Stimulated activated CD4-positive, alpha-beta T cell treated with anti-CD3 and anti-CD28 coated beads, Interleukin-2, amount 100 ng/mL, for 24 hours (primary cell): Measurements from ENCODE around the gene CGB2.

Experiments used
- DNase-seq, 2 donors: peaks; one replicate each; pipeline ENCODE4 v3.0.0-alpha.2; 2020

CGB2 gene

DNA sequence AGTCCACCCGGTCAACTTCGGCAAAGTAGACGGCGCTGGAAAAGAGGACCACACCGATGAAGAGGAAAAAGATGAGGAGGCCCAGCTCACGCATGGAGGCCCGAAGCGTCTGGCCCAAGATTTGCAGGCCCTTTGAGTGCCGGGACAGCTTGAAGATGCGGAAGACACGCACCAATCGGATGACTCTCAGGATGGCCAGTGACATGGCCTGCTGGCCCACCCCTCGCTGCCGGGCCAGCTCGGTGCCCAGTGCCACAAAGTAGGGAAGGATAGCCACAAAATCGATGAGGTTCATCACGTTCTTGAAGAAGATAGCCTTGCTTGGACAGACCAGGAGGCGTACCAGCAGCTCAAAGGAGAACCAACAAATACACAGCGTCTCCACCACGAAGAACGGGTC lies 38.7 kb downstream of the CGB2 start:
- DNase-seq: no peak

DNA sequence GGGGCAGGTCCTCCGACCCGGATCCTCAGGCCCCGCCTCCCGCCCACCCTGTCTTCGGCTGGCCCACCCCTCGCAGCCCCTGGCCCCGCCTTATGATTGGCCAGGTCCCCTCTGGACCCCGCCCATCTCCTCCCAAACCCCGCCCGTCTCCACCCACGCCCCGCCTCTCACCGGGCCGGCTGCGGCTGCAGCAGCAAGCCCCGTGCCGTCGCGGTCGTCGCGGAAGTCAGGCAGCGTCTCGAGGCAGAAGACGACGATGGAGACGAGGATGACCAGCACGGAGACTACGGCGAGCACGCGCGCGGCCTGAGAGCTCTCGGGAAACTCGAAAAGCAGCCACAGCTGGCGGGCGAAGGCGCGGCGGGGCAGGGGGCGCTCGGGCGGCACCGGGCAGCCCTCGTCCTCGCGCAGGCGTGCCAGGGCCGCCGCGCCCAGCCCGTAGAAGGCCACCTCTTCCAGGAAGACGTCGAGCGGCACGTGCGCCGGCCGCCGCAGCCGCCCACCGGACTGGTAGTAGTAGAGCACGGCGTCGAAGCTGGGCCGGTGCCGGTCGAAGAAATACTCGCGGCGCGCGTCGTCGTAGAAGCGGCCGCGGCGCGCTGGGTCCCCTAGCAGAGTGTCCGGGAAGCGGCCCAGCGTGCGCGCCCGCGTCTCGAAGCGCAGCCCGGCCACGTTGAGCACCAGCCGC lies 40.3 kb downstream of the CGB2 start:
- peak in 1 of 2 donors; percentile 42 for DNase-seq

DNA sequence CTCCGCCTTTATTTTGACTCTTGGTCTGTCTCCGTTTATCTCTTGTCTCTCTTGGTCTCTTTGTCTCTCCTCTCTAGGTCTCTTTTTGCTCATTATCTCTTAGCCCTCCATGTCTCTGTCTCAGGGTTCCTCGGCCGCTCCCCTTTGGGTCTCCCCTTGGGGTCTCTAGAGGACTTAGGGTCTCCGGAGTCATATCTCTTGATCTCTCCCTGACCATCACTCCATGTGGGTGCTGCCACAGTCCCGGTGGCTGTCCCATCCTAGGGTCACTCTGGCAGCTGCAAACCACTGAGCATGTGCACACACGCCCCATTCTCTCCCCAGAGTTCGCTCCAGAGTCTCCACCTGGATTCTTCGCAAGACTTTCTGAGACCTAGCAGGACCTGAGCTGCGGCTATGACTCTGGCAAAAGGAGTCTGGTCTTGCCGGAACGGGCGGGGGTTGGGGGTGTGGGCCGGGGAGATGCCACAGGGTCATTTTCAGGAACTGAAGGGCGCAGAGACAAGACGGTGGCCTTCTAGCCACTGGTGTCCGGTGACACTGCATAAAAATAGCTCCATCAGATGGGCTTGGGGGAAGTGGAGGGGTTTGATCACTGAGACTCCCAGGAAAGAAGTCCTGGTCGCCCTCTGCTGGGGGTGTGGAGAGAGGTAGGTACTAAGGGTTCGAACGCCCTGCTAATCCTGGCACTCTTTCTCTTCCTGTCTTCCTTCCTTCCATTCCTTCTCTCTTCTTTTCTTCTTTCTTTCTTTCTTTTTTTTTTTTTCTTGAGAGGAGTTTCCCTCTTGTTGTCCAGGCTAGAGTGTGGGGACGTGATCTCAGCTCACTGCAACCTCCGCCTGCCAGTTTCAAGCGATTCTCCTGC lies 42.1 kb downstream of the CGB2 start:
- DNase-seq: no peak

DNA sequence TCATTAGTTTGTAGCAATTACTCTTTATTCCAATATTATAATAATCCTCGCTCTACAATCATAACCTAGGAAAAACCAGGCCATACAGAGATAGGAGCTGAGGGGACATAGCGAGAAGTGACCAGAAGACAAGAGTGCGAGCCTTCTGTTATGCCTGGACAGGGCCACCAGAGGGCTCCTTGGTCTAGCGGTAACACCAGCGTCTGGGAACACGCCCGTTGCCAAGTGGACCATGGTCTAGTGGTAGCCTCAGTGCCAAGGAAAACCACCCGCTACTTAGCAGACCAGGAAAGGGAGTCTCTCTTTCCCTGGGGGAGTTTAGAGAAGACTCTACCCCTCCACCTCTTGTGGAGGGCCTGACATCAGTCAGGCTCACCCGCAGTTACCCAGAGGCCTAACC lies 43.2 kb downstream of the CGB2 start:
- peak in 1 of 2 donors; percentile 24 for DNase-seq

DNA sequence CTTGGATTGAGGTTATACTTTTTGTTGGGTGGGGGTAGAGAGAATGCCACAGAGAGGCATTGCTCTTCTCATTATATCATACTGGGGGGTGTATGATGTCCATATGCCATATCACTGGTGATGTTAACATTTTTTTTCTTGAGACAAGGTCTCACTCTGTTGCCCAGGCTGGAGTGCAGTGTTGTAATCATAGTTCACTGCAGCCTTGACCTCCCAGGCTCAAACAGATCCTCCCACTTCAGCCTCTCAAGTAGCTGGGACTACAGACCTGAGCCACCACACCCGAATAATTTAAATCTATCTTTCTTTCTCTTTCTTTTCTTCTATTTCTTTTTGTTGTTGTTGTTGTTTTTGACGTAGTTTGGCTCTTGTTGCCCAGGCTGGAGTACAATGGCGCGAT lies 48.7 kb downstream of the CGB2 start:
- no peak for DNase-seq

DNA sequence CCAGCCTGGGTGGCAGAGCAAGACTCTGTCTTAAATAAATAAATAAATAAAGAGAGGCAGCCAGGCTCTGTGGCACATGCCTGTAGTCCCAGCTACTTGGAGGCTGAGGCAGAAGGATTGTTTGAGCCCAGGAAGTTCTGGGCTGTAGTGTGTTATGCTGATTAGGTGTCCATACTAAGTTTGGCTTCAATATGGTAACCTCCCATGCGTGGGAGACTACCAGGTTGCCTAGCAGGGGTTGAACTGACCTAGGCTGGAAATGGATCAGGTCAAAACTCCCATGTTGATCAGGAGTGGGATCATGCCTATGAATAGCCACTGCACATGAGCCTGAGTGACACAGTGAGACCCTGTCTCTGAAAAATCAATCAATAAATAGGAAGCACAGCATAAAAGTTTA lies 49.6 kb downstream of the CGB2 start:
- no peak for DNase-seq
